GF-D8 (cell line): ENCODE data around the gene EARS2.
A peak's percentile ranks its signal among the peaks of the same experiment; 100 is the strongest.
"Not testable (repeated sequence)": the region's sequence is repeated elsewhere in the genome, so short reads cannot be mapped to it uniquely, and the experiment has no call there.

Source experiments
- DNase-seq: peaks from one replicate; lab custom pipeline; 2025; lab: John Stamatoyannopoulos, UW

EARS2 gene

GRCh38 chr16:23527961-23528643, 29.0 kb downstream of the EARS2 start:
- DNase-seq, result no peak

DNA sequence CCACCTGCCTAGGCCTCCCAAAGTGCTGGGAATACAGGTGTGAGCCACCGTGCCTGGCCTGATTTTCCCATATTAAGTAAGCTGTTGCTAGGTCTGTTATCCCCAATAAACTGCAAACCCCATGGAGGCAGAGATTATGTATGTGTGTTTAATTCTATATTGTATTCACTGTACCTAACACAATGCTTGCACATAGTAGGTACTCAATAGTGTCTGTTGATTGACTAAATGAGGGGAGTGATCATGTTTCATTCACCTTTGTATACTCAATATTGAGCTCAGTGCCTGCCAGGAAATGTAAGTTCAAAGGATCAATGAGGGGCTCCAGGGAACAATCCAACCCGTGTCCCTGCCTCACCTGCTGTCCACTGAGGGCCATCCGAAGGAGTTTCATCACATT, 32.3 kb downstream of the EARS2 start:
- no peak for DNase-seq

GRCh38 chr16:23523876-23524385, 33.2 kb downstream of the EARS2 start:
- no peak for DNase-seq

- DNase-seq, result no peak
These were observed 33.8 kb downstream of the EARS2 start for GRCh38 chr16:23523321-23523720.

- DNase-seq, result no peak
These were observed 35.2 kb downstream of the EARS2 start for GRCh38 chr16:23521965-23522364.

GRCh38 chr16:23521037-23521743, 36.0 kb downstream of the EARS2 start:
- DNase-seq, result peak; percentile 70

- peak; percentile 16 for DNase-seq
These were observed 36.6 kb downstream of the EARS2 start for GRCh38 chr16:23520500-23520899.

DNA sequence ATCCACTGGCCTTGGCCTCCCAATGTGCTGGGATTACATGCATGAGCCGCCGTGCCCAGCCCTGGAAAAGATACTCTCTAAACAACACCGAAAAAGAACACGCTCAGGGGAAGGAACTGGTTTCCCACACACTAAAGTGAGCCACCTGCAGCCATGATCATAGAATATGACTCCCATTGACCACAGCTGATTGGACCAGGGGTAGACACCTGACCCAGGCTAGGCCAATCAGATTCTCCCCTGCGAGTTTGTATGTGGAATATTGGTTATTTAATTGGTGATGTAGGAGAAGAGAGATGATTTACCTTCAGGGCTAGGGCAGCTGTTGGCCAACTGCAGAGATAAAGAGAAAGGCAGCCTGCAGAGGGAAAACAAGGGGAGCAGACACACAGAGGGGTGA, 37.9 kb downstream of the EARS2 start:
- DNase-seq, result no peak

DNA sequence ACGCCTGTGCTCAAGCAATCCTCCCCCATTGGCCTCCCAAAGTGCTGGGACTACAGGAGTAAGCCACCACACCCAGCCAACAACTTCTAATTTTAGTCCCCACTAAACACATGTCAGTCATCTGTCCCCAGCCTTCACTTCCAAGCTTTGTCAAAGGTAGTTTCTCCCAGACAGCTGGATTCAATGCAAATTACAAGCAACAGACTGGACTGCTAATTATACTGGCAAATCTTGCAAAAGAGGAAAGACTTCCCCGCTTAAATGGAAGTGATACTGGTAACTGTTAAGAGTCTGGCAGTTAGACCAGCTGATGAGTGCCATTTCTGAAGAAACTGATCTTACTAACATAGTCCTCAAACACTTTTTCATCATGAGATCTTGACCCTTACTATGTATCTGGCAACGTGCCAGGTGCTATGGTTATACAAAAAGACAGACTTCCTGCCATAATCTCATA, 38.7 kb downstream of the EARS2 start:
- peak; percentile 84 for DNase-seq

- peak; percentile 60 for DNase-seq
These were observed 40.6 kb downstream of the EARS2 start for GRCh38 chr16:23516366-23517137.

DNA sequence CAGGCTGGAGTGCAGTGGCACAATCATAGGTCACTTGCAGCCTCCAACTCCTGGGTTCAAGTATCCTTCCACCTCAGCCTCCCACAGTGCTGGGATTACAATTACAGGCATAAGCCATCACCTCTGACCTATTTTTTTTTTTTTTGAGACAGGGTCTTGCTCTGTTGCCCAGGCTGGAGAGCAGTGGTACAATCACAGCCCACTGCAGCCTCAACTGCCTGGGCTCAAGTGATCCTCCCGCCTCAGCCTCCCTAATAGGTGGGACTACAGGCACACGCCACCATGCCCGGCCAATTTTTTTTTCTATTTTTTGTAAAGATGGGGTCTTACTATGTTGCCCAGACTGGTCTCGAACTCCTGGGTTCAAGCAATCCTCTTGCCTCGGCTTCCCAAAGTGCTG, 41.3 kb downstream of the EARS2 start:
- no peak for DNase-seq

GRCh38 chr16:23514381-23515152, 42.6 kb downstream of the EARS2 start:
- DNase-seq, result peak; percentile 17

DNA sequence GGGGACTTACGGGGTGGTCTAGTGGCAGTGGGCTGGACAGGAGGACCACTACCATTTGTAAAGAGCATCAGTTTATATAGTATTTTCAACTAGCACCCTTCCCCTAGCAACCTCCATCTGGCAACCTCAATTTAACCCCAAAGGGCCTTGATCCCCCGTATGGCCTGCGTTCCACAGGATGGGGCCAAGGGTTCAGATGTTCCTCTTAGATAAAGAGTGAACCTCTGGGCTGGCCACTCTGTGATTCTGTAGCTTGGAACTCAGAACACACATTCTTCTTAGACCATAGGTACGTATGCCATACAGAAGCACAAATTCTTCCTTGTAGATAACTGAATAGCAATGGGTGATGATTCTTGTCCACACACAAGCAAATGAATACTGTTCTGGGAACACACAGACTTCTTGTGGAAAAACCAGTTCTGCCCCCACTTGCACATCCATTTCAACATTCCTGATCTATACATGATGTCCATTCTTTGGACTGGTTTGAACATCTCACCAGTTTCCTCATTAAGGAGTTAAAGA, 44.9 kb downstream of the EARS2 start:
- DNase-seq, result no peak

- no peak for DNase-seq
These were observed 45.4 kb downstream of the EARS2 start for GRCh38 chr16:23511731-23512130.

- DNase-seq, result not testable (repeated sequence)
These were observed 46.3 kb downstream of the EARS2 start for GRCh38 chr16:23510915-23511270.

GRCh38 chr16:23510164-23510914, 46.8 kb downstream of the EARS2 start, which contains the start of gene GGA2:
TSS of gene GGA2 (minus strand) at chr16:23510494. CDS start at chr16:23510411, 83 bp downstream.
- DNase-seq, result peak; percentile 59

- DNase-seq, result no peak
These were observed 47.4 kb downstream of the EARS2 start for GRCh38 chr16:23509782-23510163.

DNA sequence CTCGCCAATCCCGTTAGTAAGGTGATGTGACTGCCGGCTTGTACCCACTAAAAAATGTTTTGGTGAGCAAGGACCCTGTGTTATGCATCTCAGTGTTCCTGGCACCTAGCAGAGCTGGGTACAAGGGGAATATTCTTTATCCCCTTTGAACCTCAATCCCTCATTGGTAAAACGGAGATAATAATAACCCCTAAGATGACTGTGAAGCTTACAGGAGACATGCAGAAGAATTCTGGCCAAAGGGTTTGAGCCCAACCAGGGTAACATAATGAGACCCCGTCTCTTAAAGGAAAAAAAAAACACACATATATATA, 47.8 kb downstream of the EARS2 start:
- DNase-seq, result no peak

DNA sequence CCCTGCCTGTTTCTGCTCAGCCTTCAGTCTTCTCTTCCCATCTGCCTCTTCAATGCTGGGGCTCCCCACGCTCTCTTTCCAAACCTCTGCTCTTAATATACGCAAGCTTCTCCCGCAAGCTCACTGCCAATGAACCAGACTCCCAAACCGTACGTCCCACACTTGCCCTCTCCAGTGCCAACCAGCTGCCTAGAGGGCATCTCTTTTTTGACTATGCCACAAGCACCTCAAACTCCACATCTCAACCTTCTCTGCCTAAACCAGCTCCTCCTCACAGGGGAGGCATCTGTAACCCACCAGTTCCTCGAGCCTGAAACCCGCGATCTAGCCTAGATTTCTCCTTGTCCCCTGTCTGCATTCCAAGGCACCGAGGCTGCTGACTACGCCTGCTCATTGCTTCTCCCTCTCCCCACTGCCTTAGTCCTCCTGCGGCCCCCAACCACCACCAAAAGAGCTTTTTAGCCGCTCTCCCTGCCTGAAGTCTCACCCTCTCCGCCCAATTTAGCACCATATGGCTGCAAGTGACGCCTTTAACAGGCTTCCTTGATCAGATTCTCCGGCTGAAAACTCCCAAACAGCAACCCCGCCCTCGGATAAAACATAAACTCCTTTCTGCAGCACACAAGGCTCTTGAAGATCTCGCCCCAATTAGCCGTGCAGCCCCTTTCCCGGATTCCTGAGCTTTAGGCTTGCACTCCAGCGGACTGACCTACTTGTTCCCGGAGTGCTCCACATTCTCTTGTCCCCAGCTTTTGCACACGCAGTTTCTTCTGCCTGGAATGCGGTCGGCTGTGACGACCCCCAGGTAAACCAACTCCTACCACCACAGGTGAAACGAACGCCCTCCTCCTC, 48.3 kb downstream of the EARS2 start:
- no peak for DNase-seq

- DNase-seq, result no peak
These were observed 50.5 kb downstream of the EARS2 start for GRCh38 chr16:23506606-23506994.
